ENCODE results near the gene AGBL3.
"Not testable (repeated sequence)": the region's sequence is repeated elsewhere in the genome, so short reads cannot be mapped to it uniquely, and the experiment has no call there.

The AGBL3 gene

DNA sequence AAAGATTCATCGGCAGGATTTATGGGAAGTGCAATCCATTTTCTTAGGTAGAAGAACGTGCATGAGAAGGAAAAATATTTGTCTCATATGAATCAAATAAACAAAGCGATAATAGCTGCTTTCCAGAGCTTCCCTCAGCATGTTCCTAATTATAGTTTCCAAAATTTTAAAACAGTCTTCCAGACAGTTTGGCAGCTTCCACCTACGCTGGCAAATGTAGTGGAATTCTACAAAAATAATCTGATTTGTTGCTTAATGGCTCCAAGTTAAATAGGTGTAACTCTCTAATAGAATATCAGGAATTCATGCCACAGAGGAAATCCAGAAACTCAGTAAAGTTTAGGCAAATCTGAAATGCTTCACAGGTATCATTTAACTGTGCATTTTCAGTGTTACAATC lies 23.3 kb upstream of the AGBL3 start:
- H3K27me3 Mint-ChIP-seq (ENCODE audit: low read depth, poor library complexity): no peaks in the 10 kb centered on the region
- peaks cover 75% of the 10 kb centered on the region for H3K36me3 Mint-ChIP-seq (ENCODE audit: low read depth)
- no peak overlapping the region for H3K27ac Mint-ChIP-seq
- TF ChIP-seq, protein P1, sequence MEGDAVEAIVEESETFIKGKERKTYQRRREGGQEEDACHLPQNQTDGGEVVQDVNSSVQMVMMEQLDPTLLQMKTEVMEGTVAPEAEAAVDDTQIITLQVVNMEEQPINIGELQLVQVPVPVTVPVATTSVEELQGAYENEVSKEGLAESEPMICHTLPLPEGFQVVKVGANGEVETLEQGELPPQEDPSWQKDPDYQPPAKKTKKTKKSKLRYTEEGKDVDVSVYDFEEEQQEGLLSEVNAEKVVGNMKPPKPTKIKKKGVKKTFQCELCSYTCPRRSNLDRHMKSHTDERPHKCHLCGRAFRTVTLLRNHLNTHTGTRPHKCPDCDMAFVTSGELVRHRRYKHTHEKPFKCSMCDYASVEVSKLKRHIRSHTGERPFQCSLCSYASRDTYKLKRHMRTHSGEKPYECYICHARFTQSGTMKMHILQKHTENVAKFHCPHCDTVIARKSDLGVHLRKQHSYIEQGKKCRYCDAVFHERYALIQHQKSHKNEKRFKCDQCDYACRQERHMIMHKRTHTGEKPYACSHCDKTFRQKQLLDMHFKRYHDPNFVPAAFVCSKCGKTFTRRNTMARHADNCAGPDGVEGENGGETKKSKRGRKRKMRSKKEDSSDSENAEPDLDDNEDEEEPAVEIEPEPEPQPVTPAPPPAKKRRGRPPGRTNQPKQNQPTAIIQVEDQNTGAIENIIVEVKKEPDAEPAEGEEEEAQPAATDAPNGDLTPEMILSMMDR (IDR thresholded peaks at IDR 0.05): no peak
- H3K4me1 Mint-ChIP-seq: peaks cover 4% of the 10 kb centered on the region
- no peaks in the 10 kb centered on the region for H3K9me3 Mint-ChIP-seq
- DNase-seq: no peak
- no peak overlapping the region for H3K4me3 Mint-ChIP-seq

DNA sequence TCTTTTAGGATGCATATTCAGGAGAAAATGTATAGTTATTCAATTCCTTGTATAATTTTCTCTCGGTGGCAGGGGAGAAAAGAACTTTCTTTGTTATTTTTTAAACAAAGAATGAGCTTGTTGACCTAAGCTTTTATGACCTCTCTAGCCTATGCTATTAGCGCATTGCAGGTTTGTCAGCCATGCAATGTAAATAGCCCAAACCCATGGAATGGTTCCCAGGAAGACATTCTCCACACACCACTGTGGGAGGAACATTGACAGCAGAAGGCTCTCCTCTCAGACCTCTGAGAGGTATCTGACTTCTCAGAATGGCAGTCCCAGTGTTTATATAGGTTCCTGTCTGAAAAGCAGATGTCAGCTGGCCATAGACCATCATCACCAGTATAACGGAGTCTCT lies 19.6 kb upstream of the AGBL3 start:
- no peak for DNase-seq
- Mint-ChIP-seq H3K9me3 (no peaks in the 10 kb centered on the region), H3K27me3 (ENCODE audit: low read depth, poor library complexity) (no peaks in the 10 kb centered on the region), H3K27ac (peak overlapping the region; percentile 70), H3K4me1 (peaks cover 4% of the 10 kb centered on the region), H3K4me3 (no peak overlapping the region), H3K36me3 (ENCODE audit: low read depth) (peaks cover 51% of the 10 kb centered on the region)
- TF ChIP-seq, protein P1 (IDR thresholded peaks at IDR 0.05): no peak

GRCh38 chr7:134968110-134968509 lies 18.2 kb upstream of the AGBL3 start:
- TF ChIP-seq, protein P1 (IDR thresholded peaks at IDR 0.05): no peak
- peak overlapping the region; percentile 45 for H3K27ac Mint-ChIP-seq
- peaks cover 4% of the 10 kb centered on the region for H3K4me1 Mint-ChIP-seq
- H3K9me3 Mint-ChIP-seq: no peaks in the 10 kb centered on the region
- peaks cover 46% of the 10 kb centered on the region for H3K36me3 Mint-ChIP-seq (ENCODE audit: low read depth)
- no peak overlapping the region for H3K4me3 Mint-ChIP-seq
- DNase-seq: no peak
- H3K27me3 Mint-ChIP-seq (ENCODE audit: low read depth, poor library complexity): no peaks in the 10 kb centered on the region

- not testable (repeated sequence) for DNase-seq; H3K36me3 Mint-ChIP-seq (ENCODE audit: low read depth); H3K4me3 Mint-ChIP-seq; H3K27ac Mint-ChIP-seq; H3K4me1 Mint-ChIP-seq
- Mint-ChIP-seq H3K9me3 (peaks cover 48% of the 10 kb centered on the region), H3K27me3 (ENCODE audit: low read depth, poor library complexity) (peaks cover 19% of the 10 kb centered on the region)
These were observed 4.7 kb upstream of the AGBL3 start for GRCh38 chr7:134981645-134982044.

- TF ChIP-seq, protein P1 (IDR thresholded peaks at IDR 0.05): no peak
- H3K4me1 Mint-ChIP-seq: peaks cover 29% of the 10 kb centered on the region
- DNase-seq: no peak
- H3K27me3 Mint-ChIP-seq (ENCODE audit: low read depth, poor library complexity): peaks cover 14% of the 10 kb centered on the region
- H3K27ac Mint-ChIP-seq: peak overlapping the region; percentile 99
- peak overlapping the region; percentile 96 for H3K4me3 Mint-ChIP-seq
- H3K36me3 Mint-ChIP-seq (ENCODE audit: low read depth): peaks cover 12% of the 10 kb centered on the region
- peaks cover 5% of the 10 kb centered on the region for H3K9me3 Mint-ChIP-seq
These were observed 380 bp upstream of the AGBL3 start for GRCh38 chr7:134985894-134986362.

- TF ChIP-seq, protein P1 (IDR thresholded peaks at IDR 0.05): no peak
- Mint-ChIP-seq H3K4me3 (peak overlapping the region; percentile 21), H3K27ac (no peak overlapping the region), H3K4me1 (peaks cover 29% of the 10 kb centered on the region), H3K9me3 (no peaks in the 10 kb centered on the region), H3K36me3 (ENCODE audit: low read depth) (peaks cover 24% of the 10 kb centered on the region), H3K27me3 (ENCODE audit: low read depth, poor library complexity) (peaks cover 13% of the 10 kb centered on the region)
- DNase-seq: no peak
These were observed 1.9 kb downstream of the AGBL3 start for GRCh38 chr7:134988161-134988560.

Data from nephron progenitor cell (in vitro differentiated cells).